GM19372 (cell line): ENCODE data around the gene CERS1.

Experiments
- ATAC-seq: cut with Tn5 transposase; IDR thresholded peaks from one replicate; pipeline ENCODE4 v1.9.1; 2021; ENCODE audit warnings: mild to moderate bottlenecking, low read depth, moderate library complexity; ENCODE audit not compliant: unreplicated experiment

CERS1 gene

GRCh38 chr19:18878058-18878797 is 17.7 kb downstream of the CERS1 start:
- no peak for ATAC-seq

- no peak for ATAC-seq
These were observed 19.1 kb downstream of the CERS1 start for GRCh38 chr19:18876865-18877264.

GRCh38 chr19:18875726-18876125 is 20.2 kb downstream of the CERS1 start:
- ATAC-seq = no peak

- ATAC-seq = no peak
These were observed 24.4 kb downstream of the CERS1 start for GRCh38 chr19:18871543-18871942.

- ATAC-seq = no peak
These were observed 25.3 kb downstream of the CERS1 start for GRCh38 chr19:18870531-18871172.

GRCh38 chr19:18869781-18870530 is 26.0 kb downstream of the CERS1 start:
- ATAC-seq = no peak

GRCh38 chr19:18869023-18869618 is 26.8 kb downstream of the CERS1 start:
- no peak for ATAC-seq

- no peak for ATAC-seq
These were observed 27.5 kb downstream of the CERS1 start for GRCh38 chr19:18868380-18869022.

- ATAC-seq = no peak
These were observed 28.2 kb downstream of the CERS1 start for GRCh38 chr19:18867751-18868150.

- no peak for ATAC-seq
These were observed 28.8 kb downstream of the CERS1 start for GRCh38 chr19:18867199-18867598.

- no peak for ATAC-seq
These were observed 29.2 kb downstream of the CERS1 start for GRCh38 chr19:18866800-18867123.

- ATAC-seq = no peak
These were observed 29.8 kb downstream of the CERS1 start for GRCh38 chr19:18865973-18866799.

GRCh38 chr19:18865106-18865972 is 30.6 kb downstream of the CERS1 start:
- ATAC-seq = no peak

- no peak for ATAC-seq
These were observed 32.1 kb downstream of the CERS1 start for GRCh38 chr19:18863843-18864362.

- ATAC-seq = no peak
These were observed 32.7 kb downstream of the CERS1 start for GRCh38 chr19:18862976-18863842.

- no peak for ATAC-seq
These were observed 34.0 kb downstream of the CERS1 start for GRCh38 chr19:18861917-18862316.

- no peak for ATAC-seq
These were observed 34.7 kb downstream of the CERS1 start for GRCh38 chr19:18861235-18861634.

- no peak for ATAC-seq
These were observed 35.2 kb downstream of the CERS1 start for GRCh38 chr19:18860725-18861124.
